Neural cell (in vitro differentiated cells): ENCODE results near the gene WDR93. TPM values are rescaled to one million over a fixed set of nuclear protein-coding genes. Genes with fewer than 3 reads are reported as not detected.
"Not testable (repeated sequence)": the region's sequence is repeated elsewhere in the genome, so short reads cannot be mapped to it uniquely, and the experiment has no call there.

Experiments used
- H2AFZ ChIP-seq: fragments of 200-600, 300-800 bp; sonication (generic), shearing (Covaris generic); 2 replicates; pipeline ENCODE4 v1.6.0; 2014; ENCODE audit warnings: low read depth, mild to moderate bottlenecking, antibody characterized with exemption, low read length, moderate library complexity
- H3F3A ChIP-seq: fragments of 200-600 bp; shearing (Covaris generic); 2 replicates; pipeline ENCODE4 v1.6.1; 2016; ENCODE audit warnings: mild to moderate bottlenecking, moderate library complexity, mixed read lengths, antibody characterized with exemption, low read length; ENCODE audit not compliant: insufficient read depth, poor library complexity, severe bottlenecking
- H3K27ac ChIP-seq: fragments of 200-600, 300-800 bp; sonication (generic), shearing (Covaris generic); 2 replicates; pipeline ENCODE4 v1.5.1; 2014; ENCODE audit warnings: mild to moderate bottlenecking, low read length, moderate library complexity
- H3K27me3 ChIP-seq: fragments of 300-800, 200-600 bp; sonication (generic), shearing (Covaris generic); 2 replicates; pipeline ENCODE4 v1.6.0; 2014; ENCODE audit warnings: mild to moderate bottlenecking, low read depth, low read length, moderate library complexity; ENCODE audit not compliant: insufficient read depth
- H3K36me3 ChIP-seq: fragments of 300-800, 200-600 bp; sonication (generic), shearing (Covaris generic); 2 replicates; pipeline ENCODE4 v1.5.1; 2014; ENCODE audit warnings: mild to moderate bottlenecking, antibody characterized with exemption, low read length, moderate library complexity; ENCODE audit not compliant: insufficient read depth
- H3K4me2 ChIP-seq: fragments of 300-800, 200-600 bp; sonication (generic), shearing (Covaris generic); 2 replicates; pipeline ENCODE4 v1.6.0; 2014; ENCODE audit warnings: mild to moderate bottlenecking, low read length
- H3K4me3 ChIP-seq: fragments of 300-800, 200-600 bp; sonication (generic), shearing (Covaris generic); 2 replicates; pipeline ENCODE4 v1.5.1; 2014; ENCODE audit warnings: mild to moderate bottlenecking, low read length, moderate library complexity
- H3K79me2 ChIP-seq: fragments of 200-600 bp; shearing (Covaris generic); replicated peaks from 2 replicates; pipeline ENCODE4 v1.6.0; 2014; ENCODE audit warnings: mild to moderate bottlenecking, low read length, moderate library complexity; ENCODE audit not compliant: insufficient read depth
- H3K9ac ChIP-seq: fragments of 300-800, 200-600 bp; sonication (generic), shearing (Covaris generic); 2 replicates; pipeline ENCODE4 v1.6.1; 2016; ENCODE audit warnings: mild to moderate bottlenecking, low read length, mixed read lengths
- H3K9me2 ChIP-seq: fragments of 200-600 bp; shearing (Covaris generic); 2 replicates; pipeline ENCODE4 v1.6.1; 2016; ENCODE audit warnings: mild to moderate bottlenecking, low read length, mixed read lengths; ENCODE audit not compliant: insufficient read depth
- H3K9me3 ChIP-seq: fragments of 200-600, 300-800 bp; sonication (generic), shearing (Covaris generic); 2 replicates; pipeline ENCODE4 v1.6.1; 2016; ENCODE audit warnings: mild to moderate bottlenecking, mixed run types, low read length, moderate library complexity, mixed read lengths
- H4K20me1 ChIP-seq: fragments of 200-600 bp; shearing (Covaris generic); 2 replicates; pipeline ENCODE4 v1.6.1; 2016; ENCODE audit warnings: mild to moderate bottlenecking, mixed run types; ENCODE audit not compliant: insufficient read depth
- EP300 ChIP-seq: fragments of 450-650 bp; conservative IDR thresholded peaks from 2 replicates; pipeline ENCODE4 v1.6.1; 2014; ENCODE audit warnings: antibody characterized with exemption, mild to moderate bottlenecking, moderate library complexity; ENCODE audit not compliant: poor library complexity, severe bottlenecking
- EZH2 ChIP-seq: fragments of 200-600, 300-800 bp; shearing (Covaris generic), sonication (generic); IDR thresholded peaks from 2 replicates; pipeline ENCODE4 v1.6.1; 2014; ENCODE audit warnings: antibody characterized with exemption, low read length, borderline replicate concordance, mild to moderate bottlenecking; ENCODE audit not compliant: insufficient read depth, poor library complexity, severe bottlenecking
- MXI1 ChIP-seq: fragments of 450-650 bp; conservative IDR thresholded peaks from 2 replicates; pipeline ENCODE4 v1.6.1; 2014; ENCODE audit warnings: antibody characterized with exemption, mild to moderate bottlenecking; ENCODE audit not compliant: poor library complexity, severe bottlenecking
- POLR2AphosphoS5 ChIP-seq: IDR thresholded peaks from 2 replicates; pipeline ENCODE4 v1.6.1; 2012
- RAD21 ChIP-seq: fragments of 450-650 bp; conservative IDR thresholded peaks from 2 replicates; pipeline ENCODE4 v1.6.1; 2014; ENCODE audit warnings: antibody characterized with exemption, mild to moderate bottlenecking, moderate library complexity
- SMC3 ChIP-seq: fragments of 450-650 bp; conservative IDR thresholded peaks from 2 replicates; pipeline ENCODE4 v1.6.1; 2014; ENCODE audit warnings: antibody characterized with exemption, mild to moderate bottlenecking, moderate library complexity; ENCODE audit not compliant: poor library complexity
- TAF1 ChIP-seq: IDR thresholded peaks from 2 replicates; pipeline ENCODE4 v1.6.1; 2012; ENCODE audit warnings: low read depth
- polyA plus RNA-seq: library from polyadenylated mRNA; depleted of rRNA; stranded (reverse); fragments of >200 nt; gene quantifications from 2 replicates; pipeline ENCODE4 v1.2.3, GENCODE V29; 2014
- TF ChIP-seq, protein P1 (sequence below): IDR thresholded peaks from 2 replicates; pipeline ENCODE4 v1.6.1; 2012; ENCODE audit warnings: borderline replicate concordance
- TF ChIP-seq, protein P2 (sequence below): fragments of 450-650 bp; IDR thresholded peaks from 2 replicates; pipeline ENCODE4 v1.5.1; 2014; ENCODE audit warnings: antibody characterized with exemption, mild to moderate bottlenecking, moderate library complexity; ENCODE audit not compliant: poor library complexity, severe bottlenecking

The WDR93 gene
- polyA plus RNA-seq, 1 donor from 2014 or later = 0.41 TPM

GRCh38 chr15:89781055-89781454 lies 90.4 kb downstream of the WDR93 start:
- no peak overlapping the region for H2AFZ ChIP-seq
- no peaks in the 10 kb centered on the region for H3K79me2 ChIP-seq
- no peak overlapping the region for H3K9ac ChIP-seq
- TF ChIP-seq RAD21 (no peak), MXI1 (no peak), TAF1 (no peak), EZH2 (no peak), EP300 (no peak), SMC3 (no peak), POLR2AphosphoS5 (no peak)
- TF ChIP-seq, protein P1, sequence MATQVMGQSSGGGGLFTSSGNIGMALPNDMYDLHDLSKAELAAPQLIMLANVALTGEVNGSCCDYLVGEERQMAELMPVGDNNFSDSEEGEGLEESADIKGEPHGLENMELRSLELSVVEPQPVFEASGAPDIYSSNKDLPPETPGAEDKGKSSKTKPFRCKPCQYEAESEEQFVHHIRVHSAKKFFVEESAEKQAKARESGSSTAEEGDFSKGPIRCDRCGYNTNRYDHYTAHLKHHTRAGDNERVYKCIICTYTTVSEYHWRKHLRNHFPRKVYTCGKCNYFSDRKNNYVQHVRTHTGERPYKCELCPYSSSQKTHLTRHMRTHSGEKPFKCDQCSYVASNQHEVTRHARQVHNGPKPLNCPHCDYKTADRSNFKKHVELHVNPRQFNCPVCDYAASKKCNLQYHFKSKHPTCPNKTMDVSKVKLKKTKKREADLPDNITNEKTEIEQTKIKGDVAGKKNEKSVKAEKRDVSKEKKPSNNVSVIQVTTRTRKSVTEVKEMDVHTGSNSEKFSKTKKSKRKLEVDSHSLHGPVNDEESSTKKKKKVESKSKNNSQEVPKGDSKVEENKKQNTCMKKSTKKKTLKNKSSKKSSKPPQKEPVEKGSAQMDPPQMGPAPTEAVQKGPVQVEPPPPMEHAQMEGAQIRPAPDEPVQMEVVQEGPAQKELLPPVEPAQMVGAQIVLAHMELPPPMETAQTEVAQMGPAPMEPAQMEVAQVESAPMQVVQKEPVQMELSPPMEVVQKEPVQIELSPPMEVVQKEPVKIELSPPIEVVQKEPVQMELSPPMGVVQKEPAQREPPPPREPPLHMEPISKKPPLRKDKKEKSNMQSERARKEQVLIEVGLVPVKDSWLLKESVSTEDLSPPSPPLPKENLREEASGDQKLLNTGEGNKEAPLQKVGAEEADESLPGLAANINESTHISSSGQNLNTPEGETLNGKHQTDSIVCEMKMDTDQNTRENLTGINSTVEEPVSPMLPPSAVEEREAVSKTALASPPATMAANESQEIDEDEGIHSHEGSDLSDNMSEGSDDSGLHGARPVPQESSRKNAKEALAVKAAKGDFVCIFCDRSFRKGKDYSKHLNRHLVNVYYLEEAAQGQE = no peak
- TF ChIP-seq, protein P2, sequence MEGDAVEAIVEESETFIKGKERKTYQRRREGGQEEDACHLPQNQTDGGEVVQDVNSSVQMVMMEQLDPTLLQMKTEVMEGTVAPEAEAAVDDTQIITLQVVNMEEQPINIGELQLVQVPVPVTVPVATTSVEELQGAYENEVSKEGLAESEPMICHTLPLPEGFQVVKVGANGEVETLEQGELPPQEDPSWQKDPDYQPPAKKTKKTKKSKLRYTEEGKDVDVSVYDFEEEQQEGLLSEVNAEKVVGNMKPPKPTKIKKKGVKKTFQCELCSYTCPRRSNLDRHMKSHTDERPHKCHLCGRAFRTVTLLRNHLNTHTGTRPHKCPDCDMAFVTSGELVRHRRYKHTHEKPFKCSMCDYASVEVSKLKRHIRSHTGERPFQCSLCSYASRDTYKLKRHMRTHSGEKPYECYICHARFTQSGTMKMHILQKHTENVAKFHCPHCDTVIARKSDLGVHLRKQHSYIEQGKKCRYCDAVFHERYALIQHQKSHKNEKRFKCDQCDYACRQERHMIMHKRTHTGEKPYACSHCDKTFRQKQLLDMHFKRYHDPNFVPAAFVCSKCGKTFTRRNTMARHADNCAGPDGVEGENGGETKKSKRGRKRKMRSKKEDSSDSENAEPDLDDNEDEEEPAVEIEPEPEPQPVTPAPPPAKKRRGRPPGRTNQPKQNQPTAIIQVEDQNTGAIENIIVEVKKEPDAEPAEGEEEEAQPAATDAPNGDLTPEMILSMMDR = no peak
- no peaks in the 10 kb centered on the region for H3K9me3 ChIP-seq
- H3K36me3 ChIP-seq = no peaks in the 10 kb centered on the region
- no peak overlapping the region for H3K27ac ChIP-seq
- no peaks in the 10 kb centered on the region for H3K9me2 ChIP-seq
- H3K27me3 ChIP-seq = peaks cover 3% of the 10 kb centered on the region
- H3K4me2 ChIP-seq = no peak overlapping the region
- no peaks in the 10 kb centered on the region for H4K20me1 ChIP-seq
- no peak overlapping the region for H3K4me3 ChIP-seq
- H3F3A ChIP-seq = no peaks in the 10 kb centered on the region

- H2AFZ ChIP-seq = no peak overlapping the region
These were observed 91.4 kb downstream of the WDR93 start for GRCh38 chr15:89781891-89782618.

DNA sequence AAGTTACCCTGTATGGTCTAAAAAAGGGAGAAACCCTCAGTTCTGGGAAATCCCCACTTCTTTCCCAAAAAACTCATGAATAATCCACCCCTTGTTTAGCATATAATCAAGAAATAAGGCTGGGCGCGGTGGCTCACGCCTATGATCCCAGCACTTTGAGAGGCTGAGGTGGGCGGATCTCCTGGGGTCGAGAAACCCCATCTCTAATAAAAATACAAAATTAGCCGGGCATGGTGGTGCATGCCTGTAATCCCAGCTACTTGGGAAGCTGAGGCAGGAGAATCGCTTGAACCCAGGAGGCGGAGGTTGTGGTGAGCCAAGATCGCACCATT lies 92.0 kb downstream of the WDR93 start:
- not testable (repeated sequence) for H3K9ac ChIP-seq, H3K27me3 ChIP-seq, H3K79me2 ChIP-seq, H3K4me3 ChIP-seq, H4K20me1 ChIP-seq, H3K27ac ChIP-seq, H3K36me3 ChIP-seq, H2AFZ ChIP-seq, H3F3A ChIP-seq, H3K9me3 ChIP-seq, H3K9me2 ChIP-seq, H3K4me2 ChIP-seq

More at GRCh38 chr15:89781891-89782618, 91.4 kb downstream of the WDR93 start:
- no peaks in the 10 kb centered on the region for H3K79me2 ChIP-seq
- H3K4me2 ChIP-seq = no peak overlapping the region
- no peaks in the 10 kb centered on the region for H4K20me1 ChIP-seq
- no peak overlapping the region for H3K27ac ChIP-seq
- no peaks in the 10 kb centered on the region for H3F3A ChIP-seq
- no peaks in the 10 kb centered on the region for H3K9me2 ChIP-seq
- no peaks in the 10 kb centered on the region for H3K27me3 ChIP-seq
- no peak overlapping the region for H3K4me3 ChIP-seq
- no peak overlapping the region for H3K9ac ChIP-seq
- H3K9me3 ChIP-seq = no peaks in the 10 kb centered on the region
- H3K36me3 ChIP-seq = no peaks in the 10 kb centered on the region
- TF ChIP-seq MXI1 (no peak), POLR2AphosphoS5 (no peak), EZH2 (no peak), RAD21 (no peak), TAF1 (no peak)
